ENCODE results near the gene TEX35. TPM values are rescaled to one million over a fixed set of nuclear protein-coding genes. Genes with fewer than 3 reads are reported as not detected.

Gene TEX35
- total RNA-seq, 1 experiment from 2014 or later: not detected

- ChIA-PET POLR2A (no interaction called here), CTCF (no interaction called here), RAD21 (ENCODE audit: low non-redundant PET in 1 of 2, low total read pairs in 2 of 2, uncharacterized antibody in 2 of 2, unreplicated experiment in 2 of 2) (no interaction called here)
- Histone ChIP-seq H3K27ac (ENCODE audit: low read depth, low read length) (no peak overlapping the region), H3K4me2 (ENCODE audit: low read length) (no peak overlapping the region), H3K9me3 (ENCODE audit: control insufficient read depth in 1 of 2, insufficient read depth in 1 of 2, low read depth in 1 of 2, low read length in 2 of 2) (no peaks in the 10 kb centered on the region), H3K9me2 (ENCODE audit: insufficient read depth) (no peaks in the 10 kb centered on the region), H3K9ac (ENCODE audit: low read length) (no peak overlapping the region), H2AFZ (ENCODE audit: low read depth, low read length, poor library complexity, severe bottlenecking) (no peak overlapping the region), H3K36me3 (ENCODE audit: control insufficient read depth in 1 of 2, insufficient read depth in 2 of 2, low read length in 2 of 2) (no peaks in the 10 kb centered on the region), H3K27me3 (ENCODE audit: insufficient read depth, low read length) (no peaks in the 10 kb centered on the region), H4K20me1 (ENCODE audit: insufficient read depth) (no peaks in the 10 kb centered on the region), H3K4me3 (replicated peaks in 1 of 2; ENCODE audit: low read depth in 1 of 2, low read length in 2 of 2) (no peak overlapping the region), H3K4me1 (ENCODE audit: control insufficient read depth in 1 of 2, insufficient read depth in 2 of 2, low read length in 2 of 2) (peaks cover 0 to 7% of the 10 kb centered on the region in 2 experiments; a peak in 1 of 4 replicates), H3K79me2 (ENCODE audit: insufficient read depth, low read length) (no peaks in the 10 kb centered on the region)
- TF ChIP-seq SRF (IDR thresholded peaks at IDR 0.05; ENCODE audit: low read depth) (no peak), EZH2 (IDR thresholded peaks at IDR 0.05) (no peak), EZH2phosphoT487 (IDR thresholded peaks at IDR 0.05; ENCODE audit: borderline replicate concordance) (no peak), CTCF (IDR thresholded peaks at IDR 0.05 in 2 of 3, conservative IDR thresholded peaks at IDR 0.05 in 1 of 3; ENCODE audit: borderline replicate concordance in 1 of 3, insufficient read depth in 1 of 3, low read depth in 2 of 3, low read length in 2 of 3) (no peak), SP1 (IDR thresholded peaks at IDR 0.05; ENCODE audit: low read depth) (no peak), REST (IDR thresholded peaks at IDR 0.05; ENCODE audit: low read depth) (no peak), YY1 (IDR thresholded peaks at IDR 0.05; ENCODE audit: extremely low read depth, insufficient replicate concordance, low read depth, low read length) (no peak), CBX3 (IDR thresholded peaks at IDR 0.05; ENCODE audit: low read depth) (no peak), FOSL1 (IDR thresholded peaks at IDR 0.05; ENCODE audit: low read depth) (no peak), ATF3 (IDR thresholded peaks at IDR 0.05) (no peak), ELF1 (IDR thresholded peaks at IDR 0.05; ENCODE audit: borderline replicate concordance, low read depth) (no peak), ZBTB33 (IDR thresholded peaks at IDR 0.05; ENCODE audit: extremely low read depth, insufficient replicate concordance, low read length) (no peak), RAD21 (IDR thresholded peaks at IDR 0.05; ENCODE audit: low read depth) (no peak), POLR2AphosphoS5 (IDR thresholded peaks at IDR 0.05; ENCODE audit: low read depth, low read length) (no peak), TCF7L2 (IDR thresholded peaks at IDR 0.05; ENCODE audit: borderline replicate concordance, extremely low read depth, insufficient read depth, insufficient read length) (no peak), ZNF274 (IDR thresholded peaks at IDR 0.05; ENCODE audit: low read depth, low read length) (no peak), SIN3A (IDR thresholded peaks at IDR 0.05; ENCODE audit: low read depth) (no peak), EGR1 (IDR thresholded peaks at IDR 0.05; ENCODE audit: low read depth) (no peak), POLR2A (IDR thresholded peaks at IDR 0.05; ENCODE audit: borderline replicate concordance, extremely low read depth, insufficient read depth, insufficient read length) (no peak), ZFX (IDR thresholded peaks at IDR 0.05) (no peak)
- no peak for ATAC-seq
- intact Hi-C loops (cut with micrococcal nuclease): no loop called here
- BruUV-seq (replicated peaks): no TSS peak
- DNase-seq (ENCODE audit: low read depth, low spot score): no peak
Measured at GRCh38 chr1:178494569-178494971, 18.3 kb upstream of the TEX35 start.
